DMS53 (cell line): Measurements from ENCODE around the gene RHBDF1.

ENCODE experiments used
- DNase-seq: peaks from one replicate; lab custom pipeline; 2025; lab: John Stamatoyannopoulos, UW

RHBDF1 gene

GRCh38 chr16:72561-73548 is at the start of gene RHBDF1:
Gene RHBDF1, minus strand, starts transcription at chr16:72631. Its CDS starts 7,616 bp downstream, at chr16:65015.
- DNase-seq = peak; percentile 69

GRCh38 chr16:120756-121155 is 48.3 kb upstream of the RHBDF1 start:
- no peak for DNase-seq

GRCh38 chr16:119835-120491 is 47.5 kb upstream of the RHBDF1 start:
- no peak for DNase-seq

DNA sequence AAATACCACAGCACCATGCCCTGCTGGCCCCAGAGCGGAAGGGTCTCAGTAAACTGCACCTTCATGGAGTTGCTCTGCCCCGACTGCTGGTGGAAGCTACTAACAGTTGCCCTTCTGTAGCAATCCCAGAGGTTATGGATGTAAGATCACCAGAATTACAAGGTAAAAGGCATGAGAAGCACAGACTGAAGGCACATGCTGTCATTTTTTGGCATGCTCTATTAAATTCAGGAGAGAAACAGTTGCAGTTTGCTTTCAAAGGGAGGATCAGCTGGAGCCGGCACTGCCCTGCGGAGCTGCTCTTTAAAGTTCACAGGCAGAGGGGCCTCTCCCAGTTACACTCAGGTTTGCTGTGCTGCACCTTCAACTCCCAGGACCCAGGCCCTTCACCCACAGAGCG is 46.9 kb upstream of the RHBDF1 start:
- DNase-seq = no peak

DNA sequence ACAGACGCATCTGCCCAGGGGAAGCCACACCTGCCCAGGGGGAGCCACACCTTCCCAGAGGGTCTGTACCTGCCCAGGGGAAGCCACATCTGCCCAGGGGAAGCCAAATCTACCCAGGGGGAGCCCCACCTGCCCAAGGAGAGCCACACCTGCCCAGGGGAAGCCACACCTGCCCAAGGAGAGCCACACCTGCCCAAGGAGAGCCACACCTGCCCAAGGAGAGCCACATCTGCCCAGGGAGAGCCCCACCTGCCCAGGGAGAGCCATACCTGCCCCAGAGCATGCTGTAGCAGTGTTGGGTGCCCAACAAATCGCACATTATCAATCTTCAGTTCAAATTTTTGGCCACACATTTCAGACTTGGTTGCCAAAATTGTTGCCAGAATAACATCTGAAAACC is 46.4 kb upstream of the RHBDF1 start:
- DNase-seq = no peak

DNA sequence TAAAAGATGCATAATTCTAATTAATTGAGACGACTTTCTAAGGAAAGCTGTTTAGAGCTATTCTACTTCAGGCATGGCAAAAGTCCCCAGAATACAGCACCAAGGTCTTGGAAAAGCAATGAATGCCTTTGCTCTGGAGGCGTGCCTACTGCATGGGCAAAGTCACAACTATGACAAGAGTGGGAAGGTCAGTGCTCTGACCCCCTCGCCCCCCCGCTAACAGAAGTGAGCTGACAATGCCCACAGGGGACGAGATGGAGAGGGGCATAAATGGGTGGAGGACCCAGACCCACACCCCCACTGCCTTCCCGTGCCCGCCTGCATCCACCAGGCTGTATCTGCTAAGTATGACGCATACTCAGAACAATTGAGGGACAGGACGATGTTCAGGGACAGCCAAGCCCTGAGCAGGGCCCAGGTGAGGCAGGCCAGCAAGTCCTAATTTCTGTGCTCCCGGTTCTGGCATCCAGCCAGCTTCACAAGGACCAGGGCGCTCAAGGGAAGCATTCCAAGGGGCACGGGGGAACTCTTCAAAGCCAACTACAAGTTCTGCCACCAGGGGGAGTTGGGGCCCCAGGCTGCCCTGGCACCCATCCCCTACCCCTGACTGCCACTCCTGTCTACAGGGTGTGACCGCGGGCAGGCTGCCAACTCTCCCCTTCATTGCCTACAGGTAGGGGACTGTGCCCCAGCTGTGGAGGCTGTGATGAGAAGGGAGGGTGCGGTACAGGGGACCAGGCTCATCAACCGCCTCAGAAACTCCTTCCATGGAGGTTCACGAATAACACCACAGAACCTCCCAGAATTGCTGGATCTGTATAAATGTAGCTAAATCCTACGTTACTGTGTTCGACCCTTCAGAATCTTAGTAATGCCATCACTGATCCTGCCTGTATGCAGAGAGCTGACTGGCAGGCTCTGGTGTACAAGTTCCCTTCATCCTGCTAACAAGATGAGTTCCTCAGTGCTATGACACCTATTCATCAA is 45.2 kb upstream of the RHBDF1 start:
- DNase-seq = peak; percentile 59

GRCh38 chr16:116015-116414 is 43.6 kb upstream of the RHBDF1 start:
- DNase-seq = no peak

- no peak for DNase-seq
Measured at GRCh38 chr16:114327-114726, 41.9 kb upstream of the RHBDF1 start.

DNA sequence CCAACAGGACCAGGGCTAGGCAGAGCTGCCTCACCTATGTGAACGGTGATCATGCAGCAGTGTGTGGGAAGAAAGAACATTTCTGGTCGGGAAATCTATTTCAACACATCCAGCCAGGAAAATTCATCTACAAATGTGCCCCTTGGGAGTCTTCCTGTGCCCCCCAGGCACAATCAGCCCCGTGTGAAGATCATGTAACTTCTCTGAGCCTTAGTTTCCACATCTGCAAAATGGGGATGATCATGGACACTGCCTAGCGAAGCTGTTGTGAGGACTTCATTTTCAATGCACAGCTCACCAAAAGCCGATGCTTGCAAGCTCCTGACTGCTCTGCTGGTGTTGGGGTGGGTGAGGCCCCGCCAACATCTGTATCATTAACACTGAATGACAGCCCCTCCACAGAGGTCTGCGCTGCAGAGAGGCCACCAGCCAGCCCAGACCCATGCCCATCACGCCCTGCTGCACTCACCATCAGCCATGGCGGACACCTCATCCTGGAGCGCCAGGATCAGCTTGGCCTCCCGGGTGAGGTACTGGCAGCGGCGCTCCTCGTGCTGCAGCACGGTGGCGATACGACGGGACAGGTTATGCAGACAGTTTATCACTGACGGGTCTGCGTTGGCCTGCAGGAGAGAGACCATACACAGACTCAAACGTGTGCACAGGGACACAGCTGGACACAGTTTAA is 39.9 kb upstream of the RHBDF1 start:
- DNase-seq = no peak

DNA sequence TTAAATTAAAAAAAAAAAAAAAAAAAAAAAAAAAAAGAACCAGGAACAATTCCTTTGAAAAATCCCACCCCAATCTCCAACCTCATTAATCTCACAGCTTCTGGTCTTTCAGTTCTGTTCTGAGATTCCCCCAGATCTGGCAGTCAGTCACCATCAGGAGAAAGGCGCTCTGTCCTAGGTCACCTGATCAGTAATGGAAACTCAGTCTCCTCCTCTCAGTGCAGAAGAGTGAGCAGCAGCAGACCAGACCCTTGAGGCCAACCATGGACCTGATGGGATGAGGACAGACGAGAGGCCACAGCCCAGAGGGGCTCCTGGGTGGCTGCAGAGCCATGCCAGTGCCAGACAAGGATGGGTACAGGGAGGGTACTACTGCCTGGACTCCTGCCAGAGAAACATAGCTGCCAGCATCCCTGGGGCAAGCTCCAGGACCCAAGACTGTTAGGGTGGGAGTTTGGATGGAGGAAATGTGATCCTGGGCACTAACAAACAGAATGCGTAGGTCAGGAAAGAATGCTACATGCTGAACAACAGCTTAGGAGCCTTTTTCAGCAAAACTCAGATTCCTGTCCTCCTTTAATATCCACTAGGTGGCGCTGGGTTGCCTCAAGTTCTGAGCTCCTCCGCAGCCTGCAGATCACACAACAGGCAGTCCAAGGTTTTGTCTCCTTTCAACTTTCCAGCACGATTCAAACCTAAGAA is 34.3 kb upstream of the RHBDF1 start:
- DNase-seq = peak; percentile 86

DNA sequence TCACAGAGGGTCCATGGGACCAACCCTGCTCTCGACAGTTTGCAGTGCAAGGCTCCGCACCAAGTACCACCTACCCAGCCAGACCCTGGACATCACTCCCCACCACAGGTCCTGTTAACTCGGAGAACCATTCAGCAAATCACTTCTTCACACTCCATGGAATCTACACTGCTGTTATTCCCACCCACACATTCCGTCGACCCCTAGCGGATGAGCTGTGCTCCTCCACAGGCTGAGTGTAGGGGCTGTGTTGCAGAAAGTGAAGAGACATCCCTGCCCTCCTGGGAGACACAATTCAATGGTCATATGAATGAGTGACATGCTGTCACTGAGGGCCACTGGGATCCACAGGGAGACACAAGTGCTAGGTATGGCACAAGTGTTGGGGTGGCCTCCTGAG is 33.1 kb upstream of the RHBDF1 start:
- no peak for DNase-seq

DNA sequence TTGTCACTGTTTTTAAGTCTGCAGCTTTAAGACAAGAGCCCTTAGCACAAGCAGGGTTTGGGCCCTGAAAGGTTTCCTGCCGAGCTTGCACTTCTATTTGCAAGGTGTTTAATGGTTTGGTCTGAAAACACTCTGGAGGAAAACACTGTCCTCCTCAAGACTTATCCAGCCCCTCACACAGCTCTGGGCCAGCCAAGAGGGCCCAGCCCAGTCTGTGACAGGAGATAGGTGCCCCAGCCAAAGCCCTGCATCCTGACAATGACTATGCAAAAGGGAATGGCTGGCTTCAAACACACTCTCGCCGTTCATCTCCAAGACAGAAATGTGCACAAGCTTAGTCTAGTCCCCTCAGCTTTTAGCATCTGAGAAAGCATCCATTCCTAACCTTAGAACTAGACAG is 32.5 kb upstream of the RHBDF1 start:
- no peak for DNase-seq

DNA sequence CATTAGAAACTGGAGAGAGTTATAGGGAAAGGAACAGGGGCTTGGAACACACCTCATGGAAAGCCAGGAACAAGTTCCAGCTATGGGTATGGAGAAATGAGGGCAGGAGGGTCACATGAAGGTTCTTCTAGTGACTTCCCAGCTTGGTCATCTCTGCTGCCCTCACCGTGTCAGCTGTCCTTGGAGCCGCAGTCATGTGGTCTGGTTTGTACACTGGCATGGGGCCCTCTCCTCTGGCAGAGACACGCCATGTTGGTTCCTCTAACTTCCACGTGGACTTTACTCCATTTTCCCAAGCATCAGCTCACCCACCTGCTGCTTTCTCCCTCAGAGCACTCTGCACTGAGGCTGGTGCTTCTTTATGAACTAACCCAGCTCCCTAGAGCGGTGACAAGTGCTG is 31.9 kb upstream of the RHBDF1 start:
- DNase-seq = no peak

DNA sequence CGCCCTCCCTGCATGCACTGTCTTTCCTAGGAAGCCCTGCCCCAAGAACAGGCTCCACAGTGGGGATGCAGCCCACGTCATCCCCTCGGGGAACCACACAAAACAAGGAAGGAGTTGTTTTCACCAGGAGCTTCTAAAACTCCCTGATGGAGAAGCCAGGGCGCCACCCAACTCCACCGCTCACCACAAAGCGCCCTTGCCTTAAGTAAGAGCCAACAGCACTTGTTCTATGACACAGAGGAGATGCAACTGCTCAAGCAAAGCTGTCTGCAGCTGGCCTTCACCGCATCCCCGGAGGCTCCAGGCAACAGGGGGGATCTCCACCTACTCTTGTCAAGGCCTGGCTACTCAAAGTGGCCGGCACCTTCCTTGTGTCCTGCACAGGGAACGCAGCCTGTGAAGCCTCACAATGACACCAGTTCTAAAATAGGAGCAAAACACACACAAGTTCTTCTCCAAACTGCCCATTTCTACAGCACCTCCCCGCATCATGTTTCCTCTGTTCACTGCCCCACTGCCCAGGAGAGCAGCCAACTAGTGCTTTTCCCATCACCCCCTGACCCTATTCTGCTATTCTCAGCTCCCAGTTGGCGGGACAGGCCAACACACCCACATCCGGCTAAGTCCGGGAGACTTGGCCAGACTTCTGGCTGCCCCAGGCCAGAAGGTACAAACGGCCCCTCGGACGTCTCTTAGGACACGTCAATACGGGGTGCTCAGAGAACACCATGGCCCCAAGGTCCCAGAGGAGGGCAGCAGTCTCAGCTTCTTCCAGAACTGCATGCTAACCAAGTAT is 29.8 kb upstream of the RHBDF1 start:
- DNase-seq = no peak

- no peak for DNase-seq
Measured at GRCh38 chr16:101586-101985, 29.2 kb upstream of the RHBDF1 start.

GRCh38 chr16:100989-101388 is 28.6 kb upstream of the RHBDF1 start:
- no peak for DNase-seq

GRCh38 chr16:97822-98221 is 25.4 kb upstream of the RHBDF1 start:
- DNase-seq = no peak

DNA sequence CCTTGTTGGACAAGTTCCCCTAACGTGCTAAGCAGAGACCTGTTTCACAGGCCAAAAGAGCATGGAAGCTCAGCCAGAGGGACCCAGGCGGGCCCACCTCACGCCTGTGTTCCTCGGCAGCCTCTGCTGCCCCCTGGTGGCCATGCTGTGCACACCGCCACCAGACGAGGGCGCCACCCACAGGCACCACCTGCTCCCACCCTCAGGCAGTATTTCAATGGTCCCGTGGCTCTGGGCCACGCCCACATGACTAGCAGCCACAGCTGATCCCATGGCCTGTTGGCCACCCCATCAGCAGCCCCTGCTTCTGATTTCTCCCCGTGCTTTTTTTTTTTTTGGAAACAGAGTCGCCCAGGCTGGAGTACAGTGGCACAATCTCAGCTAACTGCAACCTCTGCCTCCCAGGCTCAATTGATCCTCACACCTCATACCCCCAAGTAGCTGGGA is 24.5 kb upstream of the RHBDF1 start:
- peak; percentile 91 for DNase-seq

- DNase-seq = no peak
Measured at GRCh38 chr16:94918-95265, 22.5 kb upstream of the RHBDF1 start.
